GM18502 (cell line): ENCODE data around the gene TRIM51G.
"Not testable (repeated sequence)": the region's sequence is repeated elsewhere in the genome, so short reads cannot be mapped to it uniquely, and the experiment has no call there.

Experiments used
- ATAC-seq: cut with Tn5 transposase; IDR thresholded peaks from one replicate; pipeline ENCODE4 v1.9.1; 2021; ENCODE audit warnings: mild to moderate bottlenecking; ENCODE audit not compliant: unreplicated experiment, poor library complexity

The TRIM51G gene

GRCh38 chr11:48983785-48984184 is at the start of gene TRIM51G:
Gene TRIM51G, minus strand, starts transcription at chr11:48983885. Its CDS starts 2,190 bp downstream, at chr11:48981695.
- ATAC-seq, result not testable (repeated sequence)

- not testable (repeated sequence) for ATAC-seq
Observed at GRCh38 chr11:49028523-49028922, 44.8 kb upstream of the TRIM51G start, which contains the start of gene TRIM49B. Gene TRIM49B, plus strand, starts transcription at chr11:49028823. Its CDS starts 2,777 bp downstream, at chr11:49031600.

- not testable (repeated sequence) for ATAC-seq
Observed at GRCh38 chr11:48968592-48968991, 15.1 kb downstream of the TRIM51G start.

GRCh38 chr11:48955315-48956049 is 28.2 kb downstream of the TRIM51G start:
- ATAC-seq, result not testable (repeated sequence)

- ATAC-seq, result not testable (repeated sequence)
Observed at GRCh38 chr11:48945796-48946195, 37.9 kb downstream of the TRIM51G start.
